ENCODE data around the gene SSH2. TPM values are rescaled to one million over a fixed set of nuclear protein-coding genes. Genes with fewer than 3 reads are reported as not detected.

Gene SSH2
- total and polyA plus RNA-seq, 2 of the 13 experiments (the other 11 are each of a cell fraction or from before 2014, with no cell fraction given), result 6.0 to 6.4 TPM

- Histone ChIP-seq H3K4me2 (ENCODE audit: low read depth, low read length) (no peak overlapping the region), H3K9ac (ENCODE audit: insufficient read depth, low read depth, low read length) (no peak overlapping the region), H3K27ac (ENCODE audit: extremely low read length, insufficient read depth, low read length) (no peak overlapping the region), H3K4me3 (replicated peaks in 1 of 3; ENCODE audit: insufficient read depth in 1 of 3, low read depth in 2 of 3, low read length in 3 of 3) (no peak overlapping the region), H3K27me3 (ENCODE audit: control insufficient read depth in 1 of 2, insufficient read depth in 2 of 2, low read length in 2 of 2) (no peaks in the 10 kb centered on the region; a peak in 1 of 5 replicates), H3K9me3 (ENCODE audit: low read length) (peaks cover 8% of the 10 kb centered on the region), H3K4me1 (ENCODE audit: insufficient read depth, low read length) (no peaks in the 10 kb centered on the region), H4K20me1 (ENCODE audit: insufficient read depth, low read length) (no peaks in the 10 kb centered on the region), H3K79me2 (ENCODE audit: insufficient read depth, low read length) (no peaks in the 10 kb centered on the region), H3K36me3 (replicated peaks in 1 of 2; ENCODE audit: control insufficient read depth in 1 of 2, insufficient read depth in 2 of 2, low read length in 2 of 2) (no peaks in the 10 kb centered on the region), H2AFZ (ENCODE audit: low read length) (peak overlapping the region; percentile 52)
- POLR2A ChIA-PET, result no interaction called here
- DNase-seq (ENCODE audit: low spot score) (no peak), FAIRE-seq (no peak), ATAC-seq (no peak)
- CTCF ChIA-PET (ENCODE audit: low intra/inter-chr PET ratio, low total read pairs), result no interaction called here
- no TSS peak for BruUV-seq (replicated peaks)
- TF ChIP-seq ZNF274 (CRISPR knock-in tag; IDR thresholded peaks at IDR 0.05) (no peak), SNAPC4 (CRISPR knock-in tag; IDR thresholded peaks at IDR 0.05) (no peak), ZNF317 (CRISPR knock-in tag; IDR thresholded peaks at IDR 0.05) (no peak)
- intact Hi-C loops (cut with micrococcal nuclease; ENCODE audit: unreplicated experiment), result no loop called here
- in situ Hi-C loops (cut with HindIII; ENCODE audit: extremely low pct_ligation_motif_present, low pct_unique_long_range_greater_than_20kb), result no loop called here
These were observed 26.2 kb upstream of the SSH2 start for GRCh38 chr17:29956225-29956624.

- no peak overlapping the region for H3K4me3 ChIP-seq (replicated peaks in 1 of 3; ENCODE audit: insufficient read depth in 1 of 3, low read depth in 2 of 3, low read length in 3 of 3)
- no peaks in the 10 kb centered on the region for H3K36me3 ChIP-seq (replicated peaks in 1 of 2; ENCODE audit: control insufficient read depth in 1 of 2, insufficient read depth in 2 of 2, low read length in 2 of 2)
- whole genome bisulfite sequencing (ENCODE audit: low lambda C conversion rate), result 67% methylated on average over 1 of the region's 4 CpGs
- no peak overlapping the region for H3K9ac ChIP-seq (ENCODE audit: insufficient read depth, low read depth, low read length)
- no peaks in the 10 kb centered on the region for H4K20me1 ChIP-seq (ENCODE audit: insufficient read depth, low read length)
- peaks cover 8% of the 10 kb centered on the region for H3K9me3 ChIP-seq (ENCODE audit: low read length)
- no peak for TF ChIP-seq TBX2 (CRISPR knock-in tag; IDR thresholded peaks at IDR 0.05; ENCODE audit: borderline replicate concordance)
- in situ Hi-C loops (cut with HindIII; ENCODE audit: extremely low pct_ligation_motif_present, low pct_unique_long_range_greater_than_20kb), result no loop called here
- ATAC-seq, result no peak
- BruUV-seq (replicated peaks), result no TSS peak
- H3K27ac ChIP-seq (ENCODE audit: extremely low read length, insufficient read depth, low read length), result no peak overlapping the region
- CTCF ChIA-PET (ENCODE audit: low intra/inter-chr PET ratio, low total read pairs), result no interaction called here
- intact Hi-C loops (cut with micrococcal nuclease; ENCODE audit: unreplicated experiment), result no loop called here
- DNase-seq (ENCODE audit: low spot score), result no peak
- no peak overlapping the region for H3K4me2 ChIP-seq (ENCODE audit: low read depth, low read length)
- no peaks in the 10 kb centered on the region for H3K4me1 ChIP-seq (ENCODE audit: insufficient read depth, low read length)
- no peak for FAIRE-seq
- no peak overlapping the region for H2AFZ ChIP-seq (ENCODE audit: low read length)
- no peaks in the 10 kb centered on the region for H3K79me2 ChIP-seq (ENCODE audit: insufficient read depth, low read length)
- POLR2A ChIA-PET, result no interaction called here
- H3K27me3 ChIP-seq (ENCODE audit: control insufficient read depth in 1 of 2, insufficient read depth in 2 of 2, low read length in 2 of 2), result no peaks in the 10 kb centered on the region; a peak in 1 of 5 replicates
These were observed 24.4 kb upstream of the SSH2 start for GRCh38 chr17:29954405-29954804.

Measured in HepG2 (cell line).